HG03342 (cell line): ENCODE data around the gene NCF2.
"Not testable (repeated sequence)": the region's sequence is repeated elsewhere in the genome, so short reads cannot be mapped to it uniquely, and the experiment has no call there.

Experiments
- ATAC-seq: cut with Tn5 transposase; IDR thresholded peaks from one replicate; pipeline ENCODE4 v1.9.1; 2021; ENCODE audit warnings: mild to moderate bottlenecking, moderate library complexity; ENCODE audit not compliant: unreplicated experiment

The NCF2 gene, protein sequence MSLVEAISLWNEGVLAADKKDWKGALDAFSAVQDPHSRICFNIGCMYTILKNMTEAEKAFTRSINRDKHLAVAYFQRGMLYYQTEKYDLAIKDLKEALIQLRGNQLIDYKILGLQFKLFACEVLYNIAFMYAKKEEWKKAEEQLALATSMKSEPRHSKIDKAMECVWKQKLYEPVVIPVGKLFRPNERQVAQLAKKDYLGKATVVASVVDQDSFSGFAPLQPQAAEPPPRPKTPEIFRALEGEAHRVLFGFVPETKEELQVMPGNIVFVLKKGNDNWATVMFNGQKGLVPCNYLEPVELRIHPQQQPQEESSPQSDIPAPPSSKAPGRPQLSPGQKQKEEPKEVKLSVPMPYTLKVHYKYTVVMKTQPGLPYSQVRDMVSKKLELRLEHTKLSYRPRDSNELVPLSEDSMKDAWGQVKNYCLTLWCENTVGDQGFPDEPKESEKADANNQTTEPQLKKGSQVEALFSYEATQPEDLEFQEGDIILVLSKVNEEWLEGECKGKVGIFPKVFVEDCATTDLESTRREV

GRCh38 chr1:183590244-183591191 lies at the start of gene NCF2:
Gene NCF2, minus strand, starts transcription at chr1:183590459. Its CDS starts 130 bp downstream, at chr1:183590329.
- peak; percentile 86 for ATAC-seq

DNA sequence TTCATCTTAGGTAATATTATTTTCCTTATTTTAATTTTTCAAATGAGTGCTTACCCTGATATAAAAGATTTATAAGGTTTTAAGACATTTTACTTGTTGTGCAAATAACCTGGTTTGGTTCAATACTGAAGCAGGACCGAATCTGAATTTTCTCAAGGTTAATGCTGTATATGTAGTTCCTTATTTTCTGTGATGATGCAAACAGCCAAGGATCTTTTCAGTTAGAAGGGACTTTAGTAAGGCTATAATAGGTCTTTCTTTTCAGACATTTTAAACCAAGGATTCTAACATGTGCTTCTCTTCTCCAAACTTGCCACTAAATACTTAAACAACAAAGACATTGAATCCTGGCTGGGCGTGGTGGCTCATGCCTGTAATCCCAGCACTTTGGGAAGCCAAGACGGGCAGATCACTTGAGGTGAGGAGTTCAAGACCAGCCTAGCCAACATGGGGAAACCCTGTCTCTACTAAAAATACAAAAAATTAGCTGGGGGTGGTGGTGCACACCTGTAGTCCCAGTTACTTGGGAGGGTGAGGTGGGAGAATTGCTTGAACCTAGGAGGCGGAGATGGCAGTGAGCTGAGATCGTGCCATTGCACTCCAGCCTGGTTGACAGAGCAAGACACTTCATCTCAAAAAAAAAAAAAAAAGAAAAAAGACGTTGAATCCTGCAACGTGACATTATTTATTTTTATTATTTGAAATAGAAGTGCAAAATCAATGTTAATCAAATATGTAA lies 48.6 kb upstream of the NCF2 start:
- ATAC-seq, result no peak

DNA sequence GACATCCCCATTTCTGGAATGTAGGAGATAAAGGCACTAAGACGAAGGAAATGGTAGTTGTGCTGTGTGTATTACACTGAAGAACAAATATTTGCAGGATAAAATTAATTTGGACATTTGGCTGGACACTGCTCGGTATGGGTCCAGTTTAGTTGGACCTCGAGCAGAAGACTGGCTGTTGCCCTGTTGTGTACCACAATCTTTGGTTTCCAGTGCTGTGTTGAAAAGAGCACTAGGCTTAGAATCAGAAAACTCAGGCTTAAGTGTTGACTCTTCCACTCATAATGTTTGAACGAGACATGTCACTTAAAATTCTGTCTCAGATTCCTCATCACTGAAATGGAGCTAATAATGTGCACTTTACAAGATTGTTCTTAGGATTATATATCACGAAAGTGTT lies 46.5 kb upstream of the NCF2 start:
- ATAC-seq, result no peak

GRCh38 chr1:183636334-183636682 lies 46.0 kb upstream of the NCF2 start:
- no peak for ATAC-seq

DNA sequence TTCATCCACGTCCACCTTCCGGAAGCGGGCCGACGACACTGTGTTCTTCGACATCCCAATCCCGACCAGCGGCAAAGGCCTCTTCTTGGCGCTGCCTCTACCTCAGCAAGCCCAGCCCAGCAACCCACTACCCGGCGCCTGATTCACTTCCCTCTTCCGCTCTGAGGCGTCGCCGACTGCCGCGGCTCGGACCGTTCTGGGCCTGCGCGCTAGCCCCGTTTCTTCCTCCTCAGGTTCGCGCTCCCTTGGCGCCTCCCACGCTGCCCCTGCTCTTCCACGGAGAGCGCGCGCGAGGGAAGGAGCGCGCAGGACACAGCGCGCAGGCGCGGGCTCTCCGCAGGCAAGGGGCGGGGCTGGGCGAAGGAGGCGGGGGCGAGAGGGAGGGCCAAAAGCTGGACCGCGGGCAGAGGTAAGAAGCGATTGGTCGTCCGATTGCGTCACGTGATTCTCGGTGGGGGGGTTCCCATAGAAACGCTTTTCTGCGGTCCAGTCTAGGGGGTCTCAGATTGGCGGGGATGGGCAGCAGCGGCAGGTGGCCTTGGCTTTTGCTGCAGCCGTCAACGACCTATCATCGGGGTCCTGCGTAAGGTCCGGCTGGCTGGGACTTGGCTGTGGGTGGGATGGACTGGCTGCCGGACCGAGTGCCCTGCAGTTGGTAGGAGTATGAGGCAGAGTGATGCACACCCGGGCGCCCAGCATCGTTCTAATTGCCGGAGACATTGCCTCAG lies 45.5 kb upstream of the NCF2 start, which contains the start of gene ARPC5:
ARPC5 (minus strand) TSS at position 178 of the 728 bp plus-strand sequence; CDS start at position 54, 124 bp downstream.
- ATAC-seq, result peak; percentile 84

GRCh38 chr1:183635099-183635605 lies 44.9 kb upstream of the NCF2 start:
- no peak for ATAC-seq

DNA sequence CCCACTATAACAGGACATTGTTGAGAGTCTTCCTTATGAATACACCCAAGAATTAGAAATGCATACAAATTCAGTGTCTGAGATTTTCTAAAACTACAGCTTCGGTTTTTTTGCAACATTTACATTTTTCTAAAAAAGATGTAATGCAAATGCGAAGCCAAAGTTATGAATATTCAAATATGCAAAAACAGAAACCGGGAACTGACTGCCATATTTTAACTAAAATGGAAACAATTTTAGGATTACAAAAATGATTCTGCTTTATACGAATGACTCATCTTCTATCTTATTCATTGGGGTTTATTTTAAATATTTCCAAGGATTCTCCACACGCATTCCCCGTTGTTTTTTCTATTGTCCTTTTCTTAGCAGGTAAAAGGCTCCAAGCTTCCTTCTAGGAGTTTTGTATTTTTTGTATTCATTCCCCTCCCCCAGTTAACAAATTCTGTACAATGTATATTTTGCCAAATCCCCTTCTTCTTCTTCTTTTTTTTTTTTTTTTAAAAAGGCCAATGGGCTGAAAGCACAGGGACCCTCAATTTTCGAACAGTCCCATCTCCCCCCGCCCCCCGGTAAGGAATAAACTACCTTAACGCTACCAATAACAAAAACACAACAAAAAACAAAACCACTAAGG lies 44.3 kb upstream of the NCF2 start:
- ATAC-seq, result no peak

- peak; percentile 43 for ATAC-seq
Measured at GRCh38 chr1:183633676-183634343, 43.6 kb upstream of the NCF2 start.

DNA sequence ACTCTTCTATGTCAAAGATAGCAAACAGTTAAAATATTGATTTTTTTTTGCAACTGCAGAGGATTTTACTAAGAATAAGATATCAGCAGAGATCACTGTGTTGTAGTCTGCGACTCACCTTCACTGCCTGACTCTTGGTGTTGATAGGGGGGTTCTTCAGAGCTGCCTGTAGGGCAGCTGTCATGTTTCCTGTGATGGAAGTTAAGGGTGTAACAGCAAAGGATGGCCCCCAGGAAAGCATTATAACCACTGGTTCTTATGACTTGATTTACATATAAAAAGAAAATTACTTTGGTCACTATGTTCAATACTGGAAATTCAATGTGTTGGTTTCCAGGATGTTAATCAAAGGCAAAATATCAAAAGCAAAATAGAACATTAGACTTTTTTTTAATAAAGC lies 42.7 kb upstream of the NCF2 start:
- no peak for ATAC-seq

DNA sequence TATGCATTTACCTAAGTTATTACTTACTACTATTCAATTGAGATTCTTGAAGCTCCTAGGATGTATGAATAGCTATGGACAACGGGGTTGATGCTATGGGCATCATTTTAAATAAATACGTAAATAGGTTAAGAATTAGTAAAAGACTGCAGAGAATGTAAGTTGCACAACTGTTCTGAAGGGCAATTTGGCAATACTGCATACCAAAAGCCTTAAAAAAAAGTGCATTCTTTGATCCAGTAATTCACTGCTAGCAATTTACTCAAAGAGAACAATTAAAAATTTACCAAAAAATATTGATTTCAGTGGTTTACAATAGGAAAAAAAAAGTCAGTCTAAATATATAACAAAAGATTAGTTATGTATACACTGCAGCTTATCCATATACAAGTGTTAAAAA lies 41.9 kb upstream of the NCF2 start:
- ATAC-seq, result no peak

- no peak for ATAC-seq
Measured at GRCh38 chr1:183630748-183631147, 40.5 kb upstream of the NCF2 start.

- no peak for ATAC-seq
Measured at GRCh38 chr1:183628537-183628936, 38.3 kb upstream of the NCF2 start.

GRCh38 chr1:183626236-183626635 lies 36.0 kb upstream of the NCF2 start:
- not testable (repeated sequence) for ATAC-seq

GRCh38 chr1:183622884-183623785 lies 32.9 kb upstream of the NCF2 start:
- ATAC-seq, result peak; percentile 75

- no peak for ATAC-seq
Measured at GRCh38 chr1:183622013-183622412, 31.8 kb upstream of the NCF2 start.

DNA sequence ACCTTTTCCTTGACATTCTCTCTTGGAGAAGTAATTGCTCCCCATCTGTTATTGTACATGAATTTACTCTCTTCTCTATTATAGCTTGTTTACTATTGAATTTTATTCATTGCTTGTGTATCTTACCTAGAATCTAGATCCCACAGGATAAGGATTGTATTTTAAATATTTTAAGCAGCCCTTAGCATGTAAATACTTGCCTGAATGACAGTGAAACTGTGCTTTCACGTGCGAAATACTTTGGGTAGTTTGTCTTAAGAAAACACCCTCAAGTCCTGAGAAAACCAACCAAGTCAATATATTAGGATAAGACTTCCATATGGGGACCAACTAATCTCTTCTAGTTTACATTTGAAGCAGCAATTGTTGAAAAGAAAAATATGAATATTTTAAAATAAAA lies 30.1 kb upstream of the NCF2 start:
- ATAC-seq, result no peak

GRCh38 chr1:183619781-183620180 lies 29.5 kb upstream of the NCF2 start:
- no peak for ATAC-seq

DNA sequence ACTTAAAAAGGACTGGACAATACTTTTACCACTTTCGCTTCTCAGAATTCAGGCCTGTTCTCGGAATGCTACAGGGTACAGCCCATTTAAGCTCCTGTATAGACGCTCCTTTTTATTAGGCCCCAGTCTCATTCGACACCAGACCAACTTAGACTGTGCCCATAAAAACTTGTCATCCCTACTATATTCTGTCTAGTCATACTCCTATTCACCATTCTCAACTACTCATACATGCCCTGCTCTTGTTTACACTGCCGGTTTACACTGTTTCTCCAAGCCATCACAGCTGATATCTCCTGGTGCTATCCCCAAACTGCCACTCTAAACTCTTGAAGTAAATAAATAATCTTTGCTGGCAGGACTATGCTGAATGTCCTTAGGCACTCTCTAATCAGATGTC lies 27.9 kb upstream of the NCF2 start:
- ATAC-seq, result not testable (repeated sequence)
